SJCRH30 (cell line): ENCODE results near the gene PTGER3. TPM values are rescaled to one million over a fixed set of nuclear protein-coding genes. Genes with fewer than 3 reads are reported as not detected.
"Not testable (repeated sequence)": the region's sequence is repeated elsewhere in the genome, so short reads cannot be mapped to it uniquely, and the experiment has no call there.

Experiments
- DNase-seq, 2 experiments: peaks; one replicate each; pipeline ENCODE4 v3.0.0-alpha.2; 2015 to 2020
- H3K27ac ChIP-seq: fragments of 250-450 bp; sonication (Bioruptor Pico); 2 replicates; pipeline ENCODE4 v1.5.1; 2020; ENCODE audit warnings: mild to moderate bottlenecking, moderate library complexity
- H3K27me3 ChIP-seq: fragments of 250-450 bp; sonication (Bioruptor Pico); 2 replicates; pipeline ENCODE4 v1.5.1; 2020; ENCODE audit warnings: mild to moderate bottlenecking, moderate library complexity
- H3K36me3 ChIP-seq: fragments of 250-450 bp; sonication (Bioruptor Pico); 2 replicates; pipeline ENCODE4 v1.5.1; 2020; ENCODE audit warnings: mild to moderate bottlenecking, moderate library complexity
- H3K4me1 ChIP-seq: fragments of 250-450 bp; sonication (Bioruptor Pico); 2 replicates; pipeline ENCODE4 v1.5.1; 2020; ENCODE audit warnings: mild to moderate bottlenecking, moderate library complexity
- H3K4me3 ChIP-seq: fragments of 250-450 bp; sonication (Bioruptor Pico); 2 replicates; pipeline ENCODE4 v1.5.1; 2020; ENCODE audit warnings: mild to moderate bottlenecking, moderate library complexity
- H3K9me3 ChIP-seq: fragments of 250-450 bp; sonication (Bioruptor Pico); replicated peaks from 2 replicates; pipeline ENCODE4 v1.5.1; 2020; ENCODE audit warnings: mild to moderate bottlenecking, moderate library complexity
- total RNA-seq: library from RNA; depleted of rRNA; stranded (reverse); fragments of >200 nt; shearing (Covaris generic); gene quantifications from 2 replicates; pipeline ENCODE4 v1.2.3, GENCODE V29; 2014

Gene PTGER3
- total RNA-seq, 1 experiment from 2014 or later = not detected

- H3K4me1 ChIP-seq = no peaks in the 10 kb centered on the region
- H3K27me3 ChIP-seq = no peaks in the 10 kb centered on the region
- H3K9me3 ChIP-seq = no peaks in the 10 kb centered on the region
- H3K4me3 ChIP-seq = no peak overlapping the region
- H3K36me3 ChIP-seq = no peaks in the 10 kb centered on the region
- DNase-seq = no peak
- no peak overlapping the region for H3K27ac ChIP-seq
These were observed 46.0 kb downstream of the PTGER3 start for GRCh38 chr1:71001624-71002023.

- H3K4me1 ChIP-seq = no peaks in the 10 kb centered on the region
- H3K4me3 ChIP-seq = no peak overlapping the region
- H3K9me3 ChIP-seq = no peaks in the 10 kb centered on the region
- DNase-seq = no peak
- H3K36me3 ChIP-seq = no peaks in the 10 kb centered on the region
- no peaks in the 10 kb centered on the region for H3K27me3 ChIP-seq
- H3K27ac ChIP-seq = no peak overlapping the region
These were observed 49.8 kb downstream of the PTGER3 start for GRCh38 chr1:70997793-70998192.

- no peak for DNase-seq
- H3K4me3 ChIP-seq = no peak overlapping the region
- no peak overlapping the region for H3K27ac ChIP-seq
- H3K4me1 ChIP-seq = no peaks in the 10 kb centered on the region
- H3K9me3 ChIP-seq = no peaks in the 10 kb centered on the region
- no peaks in the 10 kb centered on the region for H3K27me3 ChIP-seq
- no peaks in the 10 kb centered on the region for H3K36me3 ChIP-seq
These were observed 52.8 kb downstream of the PTGER3 start for GRCh38 chr1:70994753-70995268.

GRCh38 chr1:70993798-70994197 lies 53.8 kb downstream of the PTGER3 start:
- Histone ChIP-seq H3K27ac (no peak overlapping the region), H3K9me3 (no peaks in the 10 kb centered on the region), H3K4me3 (no peak overlapping the region), H3K4me1 (no peaks in the 10 kb centered on the region), H3K27me3 (no peaks in the 10 kb centered on the region), H3K36me3 (no peaks in the 10 kb centered on the region)
- no peak for DNase-seq

GRCh38 chr1:70992521-70992920 lies 55.1 kb downstream of the PTGER3 start:
- Histone ChIP-seq H3K27ac (no peak overlapping the region), H3K27me3 (no peaks in the 10 kb centered on the region), H3K36me3 (no peaks in the 10 kb centered on the region), H3K9me3 (no peaks in the 10 kb centered on the region), H3K4me3 (no peak overlapping the region), H3K4me1 (no peaks in the 10 kb centered on the region)
- no peak for DNase-seq

- Histone ChIP-seq H3K27me3 (peaks cover under 1% of the 10 kb centered on the region; the same call in 1 of the 2 replicates), H3K4me3 (no peak overlapping the region), H3K36me3 (no peaks in the 10 kb centered on the region), H3K4me1 (no peaks in the 10 kb centered on the region), H3K9me3 (no peaks in the 10 kb centered on the region), H3K27ac (no peak overlapping the region)
- DNase-seq = no peak
These were observed 57.0 kb downstream of the PTGER3 start for GRCh38 chr1:70990469-70991253.

- peaks cover 2% of the 10 kb centered on the region; the same call in 1 of the 2 replicates for H3K27me3 ChIP-seq
- H3K4me1 ChIP-seq = no peaks in the 10 kb centered on the region
- no peak overlapping the region for H3K27ac ChIP-seq
- DNase-seq = no peak
- no peaks in the 10 kb centered on the region for H3K36me3 ChIP-seq
- H3K4me3 ChIP-seq = no peak overlapping the region
- H3K9me3 ChIP-seq = no peaks in the 10 kb centered on the region
These were observed 60.1 kb downstream of the PTGER3 start for GRCh38 chr1:70987497-70987896.

- not testable (repeated sequence) for H3K9me3 ChIP-seq, H3K36me3 ChIP-seq, H3K4me3 ChIP-seq, H3K27ac ChIP-seq, DNase-seq, H3K27me3 ChIP-seq, H3K4me1 ChIP-seq
These were observed 61.8 kb downstream of the PTGER3 start for GRCh38 chr1:70985776-70986225.

- not testable (repeated sequence) for H3K4me1 ChIP-seq, H3K27ac ChIP-seq
These were observed 62.3 kb downstream of the PTGER3 start for GRCh38 chr1:70985278-70985677.

GRCh38 chr1:70980361-70980760 lies 67.3 kb downstream of the PTGER3 start:
- DNase-seq = no peak
- H3K9me3 ChIP-seq = no peaks in the 10 kb centered on the region
- H3K36me3 ChIP-seq = no peaks in the 10 kb centered on the region
- H3K4me1 ChIP-seq = no peaks in the 10 kb centered on the region
- no peak overlapping the region for H3K27ac ChIP-seq
- H3K4me3 ChIP-seq = no peak overlapping the region
- no peaks in the 10 kb centered on the region; the same call in 1 of the 2 replicates for H3K27me3 ChIP-seq

More at GRCh38 chr1:70985278-70985677, 62.3 kb downstream of the PTGER3 start:
- not testable (repeated sequence) for H3K27me3 ChIP-seq, H3K36me3 ChIP-seq, H3K9me3 ChIP-seq, H3K4me3 ChIP-seq, DNase-seq

GRCh38 chr1:70979881-70980280 lies 67.7 kb downstream of the PTGER3 start:
- no peak for DNase-seq

GRCh38 chr1:70979313-70979712 lies 68.3 kb downstream of the PTGER3 start:
- Histone ChIP-seq H3K36me3 (no peaks in the 10 kb centered on the region), H3K4me1 (no peaks in the 10 kb centered on the region), H3K9me3 (no peaks in the 10 kb centered on the region), H3K4me3 (no peak overlapping the region), H3K27ac (no peak overlapping the region), H3K27me3 (no peaks in the 10 kb centered on the region)
- no peak for DNase-seq

More at GRCh38 chr1:70979881-70980280, 67.7 kb downstream of the PTGER3 start:
- Histone ChIP-seq H3K4me3 (no peak overlapping the region), H3K27ac (no peak overlapping the region), H3K4me1 (no peaks in the 10 kb centered on the region), H3K36me3 (no peaks in the 10 kb centered on the region), H3K9me3 (no peaks in the 10 kb centered on the region), H3K27me3 (no peaks in the 10 kb centered on the region)

GRCh38 chr1:70978623-70979022 lies 69.0 kb downstream of the PTGER3 start:
- Histone ChIP-seq H3K4me3 (no peak overlapping the region), H3K27me3 (no peaks in the 10 kb centered on the region), H3K4me1 (no peaks in the 10 kb centered on the region), H3K36me3 (no peaks in the 10 kb centered on the region), H3K9me3 (no peaks in the 10 kb centered on the region), H3K27ac (no peak overlapping the region)
- DNase-seq = no peak

GRCh38 chr1:70977575-70977974 lies 70.0 kb downstream of the PTGER3 start:
- no peaks in the 10 kb centered on the region for H3K27me3 ChIP-seq
- no peak overlapping the region for H3K27ac ChIP-seq
- no peaks in the 10 kb centered on the region for H3K4me1 ChIP-seq
- no peak for DNase-seq
- H3K9me3 ChIP-seq = no peaks in the 10 kb centered on the region
- H3K4me3 ChIP-seq = no peak overlapping the region
- no peaks in the 10 kb centered on the region for H3K36me3 ChIP-seq

- no peaks in the 10 kb centered on the region for H3K27me3 ChIP-seq
- DNase-seq = no peak
These were observed 70.6 kb downstream of the PTGER3 start for GRCh38 chr1:70977041-70977440.

GRCh38 chr1:70973754-70974153 lies 73.9 kb downstream of the PTGER3 start:
- DNase-seq = no peak
- Histone ChIP-seq H3K4me3 (no peak overlapping the region), H3K4me1 (no peaks in the 10 kb centered on the region), H3K36me3 (no peaks in the 10 kb centered on the region), H3K9me3 (no peaks in the 10 kb centered on the region), H3K27me3 (no peaks in the 10 kb centered on the region), H3K27ac (no peak overlapping the region)

More at GRCh38 chr1:70977041-70977440, 70.6 kb downstream of the PTGER3 start:
- no peak overlapping the region for H3K4me3 ChIP-seq
- no peak overlapping the region for H3K27ac ChIP-seq
- H3K36me3 ChIP-seq = no peaks in the 10 kb centered on the region
- no peaks in the 10 kb centered on the region for H3K9me3 ChIP-seq
- no peaks in the 10 kb centered on the region for H3K4me1 ChIP-seq
